K562 (cell line): ENCODE results near the gene MRPL28. TPM values are rescaled to one million over a fixed set of nuclear protein-coding genes. Genes with fewer than 3 reads are reported as not detected.

Experiments used
- ATAC-seq: fragments of 200-7000 bp; cut with Tn5 transposase; 3 replicates; pipeline ENCODE4 v1.9.1; 2020; ENCODE audit warnings: moderate library complexity
- BruUV-seq: library from RNA; stranded (reverse); fragments of 400-500 nt; replicated peaks from 2 replicates; lab custom pipeline; 2021; lab: Mats Ljungman, UMichigan
- CTCF ChIA-PET: fragments of 300-600 bp; formaldehyde crosslinking; extraction: SDS; loops from one replicate; lab custom pipeline; 2021; ENCODE audit warnings: low intra/inter-chr PET ratio; lab: Yijun Ruan, JAX
- POLR2A ChIA-PET: fragments of 300-600, 350-650 bp; sonication (Branson Sonifier 250); formaldehyde crosslinking; extraction: SDS; loops from one replicate; lab custom pipeline; 2021; ENCODE audit warnings: antibody characterized with exemption, inconsistent platforms; lab: Yijun Ruan, JAX
- DNase-seq, 4 experiments: peaks; one replicate each; pipeline versions ENCODE4 v3.0.0 to v3.0.0-alpha.2; 2011 to 2018; ENCODE audit warnings: low spot score in 3 of 4, mixed read lengths in 3 of 4; ENCODE audit errors: extremely low read depth in 1 of 4
- FAIRE-seq: peaks from 2 replicates; lab custom pipeline; 2011; peaks lifted over from hg19 to GRCh38; lab: Jason Lieb, UNC
- H2AFZ ChIP-seq: 2 replicates; pipeline ENCODE4 v1.6.0; 2011; ENCODE audit warnings: low read depth, low read length, control low read depth, inconsistent platforms
- H3K27ac ChIP-seq: fragments of 200-600 bp; 3 replicates; pipeline ENCODE4 v1.8.0; 2011; ENCODE audit warnings: low read depth, mild to moderate bottlenecking, control low read depth, inconsistent platforms, low read length, moderate library complexity, mixed read lengths; ENCODE audit errors: extremely low read depth
- H3K27me3 ChIP-seq, 2 experiments: fragments of 300-600 bp in 1 of 2; 2 replicates in 1 of 2; 3 replicates in 1 of 2; pipeline versions ENCODE4 v1.6.0 to v1.8.0; 2011; ENCODE audit warnings: inconsistent platforms in 2 of 2, low read length in 2 of 2, mild to moderate bottlenecking in 1 of 2, mixed read lengths in 1 of 2, moderate library complexity in 1 of 2; ENCODE audit not compliant: control insufficient read depth in 2 of 2, insufficient read depth in 2 of 2
- H3K36me3 ChIP-seq: fragments of 300-600 bp; 3 replicates; pipeline ENCODE4 v1.8.0; 2011; ENCODE audit warnings: mild to moderate bottlenecking, low read length, inconsistent platforms; ENCODE audit not compliant: control insufficient read depth, insufficient read depth
- H3K4me1 ChIP-seq, 2 experiments: fragments of 200-600 bp in 1 of 2; replicated peaks in 1 of 2; 2 replicates in 1 of 2; 3 replicates in 1 of 2; pipeline versions ENCODE4 v1.5.1 to v1.8.0; 2011; ENCODE audit warnings: inconsistent platforms in 2 of 2, low read length in 2 of 2, mild to moderate bottlenecking in 1 of 2, mixed read lengths in 1 of 2, moderate library complexity in 1 of 2; ENCODE audit not compliant: control insufficient read depth in 2 of 2, insufficient read depth in 2 of 2
- H3K4me2 ChIP-seq: 2 replicates; pipeline ENCODE4 v1.6.1; 2011; ENCODE audit warnings: low read length, control low read depth, inconsistent platforms, mixed read lengths; ENCODE audit not compliant: insufficient read depth
- H3K4me3 ChIP-seq: fragments of 200-600 bp; sonication (generic), shearing (Covaris generic); 2 replicates; pipeline ENCODE4 v1.5.1; 2016; ENCODE audit warnings: control low read depth, inconsistent platforms
- H3K79me2 ChIP-seq: fragments of 200-600 bp; 3 replicates; pipeline ENCODE4 v1.8.0; 2011; ENCODE audit warnings: low read length, inconsistent platforms; ENCODE audit not compliant: control insufficient read depth, insufficient read depth
- H3K9ac ChIP-seq, 2 experiments: 2 replicates each; pipeline versions ENCODE4 v1.6.0 to v1.6.1; 2011; ENCODE audit warnings: low read depth in 2 of 2, low read length in 2 of 2, control low read depth in 1 of 2, inconsistent platforms in 1 of 2, mild to moderate bottlenecking in 1 of 2, mixed read lengths in 1 of 2; ENCODE audit not compliant: insufficient read depth in 1 of 2
- H3K9me1 ChIP-seq: one replicate; pipeline ENCODE4 v1.6.0; 2011; ENCODE audit warnings: inconsistent platforms, mild to moderate bottlenecking, low read length, moderate library complexity; ENCODE audit not compliant: control insufficient read depth, insufficient read depth
- H3K9me3 ChIP-seq: replicated peaks from 2 replicates; pipeline ENCODE4 v1.5.1; 2011; ENCODE audit warnings: low read depth, low read length, inconsistent platforms; ENCODE audit not compliant: control insufficient read depth, insufficient read depth
- H4K20me1 ChIP-seq: replicated peaks from 2 replicates; pipeline ENCODE4 v1.6.1; 2011; ENCODE audit warnings: low read length, inconsistent platforms, mixed read lengths; ENCODE audit not compliant: control insufficient read depth, insufficient read depth
- CHD2 ChIP-seq: IDR thresholded peaks from 2 replicates; pipeline ENCODE4 v1.6.1; 2011; ENCODE audit warnings: low read depth, low read length
- MXI1 ChIP-seq: IDR thresholded peaks from 2 replicates; pipeline ENCODE4 v1.6.1; 2011; ENCODE audit warnings: low read depth, mild to moderate bottlenecking, improper control_type of control experiment, low read length
- RBM25 ChIP-seq: fragments of 200-400 bp; formaldehyde crosslinking; IDR thresholded peaks from 2 replicates; pipeline ENCODE4 v1.6.1; 2018; ENCODE audit warnings: low read length, low read depth, moderate library complexity; ENCODE audit not compliant: severe bottlenecking
- SAP30 ChIP-seq: fragments of 200-600 bp; sonication (generic); IDR thresholded peaks from 2 replicates; pipeline ENCODE4 v1.6.1; 2012; ENCODE audit warnings: borderline replicate concordance, low read depth, mild to moderate bottlenecking, moderate library complexity, low read length, control low read depth, inconsistent platforms; ENCODE audit not compliant: insufficient read depth, poor library complexity, severe bottlenecking
- SMAD3 ChIP-seq: fragments of 450-650 bp; formaldehyde crosslinking; conservative IDR thresholded peaks from 2 replicates; pipeline ENCODE4 v1.4.0; 2020; ENCODE audit warnings: mild to moderate bottlenecking
- STAT5A ChIP-seq: IDR thresholded peaks from 2 replicates; pipeline ENCODE4 v1.6.1; 2012; ENCODE audit warnings: low read length, inconsistent platforms, borderline replicate concordance
- ZFX ChIP-seq: sonication (generic); formaldehyde crosslinking; IDR thresholded peaks from 2 replicates; pipeline ENCODE4 v1.8.0; 2022; ENCODE audit warnings: mild to moderate bottlenecking, missing genetic modification reagents, moderate library complexity
- ZNF282 ChIP-seq: sonication (generic); formaldehyde crosslinking; IDR thresholded peaks from 2 replicates; pipeline ENCODE4 v1.8.1; 2023; ENCODE audit warnings: missing genetic modification reagents
- WGBS: fragments of 100-300 bp; shearing (Covaris generic); methylation state at CpG from one replicate; pipeline ENCODE4 v1.1.6; 2016; ENCODE audit warnings: low coverage, mixed read lengths; ENCODE audit not compliant: insufficient coverage; ENCODE audit errors: missing lambda C conversion rate; 5-methylcytosine and 5-hydroxymethylcytosine counted together
- in situ Hi-C: fragments of 300-500 bp; cut with MboI; formaldehyde crosslinking; loops from 4 replicates; pipeline ENCODE4 v1.15.0; 2018; ENCODE audit warnings: inconsistent platforms, mixed read lengths
- intact Hi-C: fragments of 100-400 bp; cut with micrococcal nuclease; formaldehyde crosslinking; loops from 2 replicates; pipeline ENCODE4 v1.14.2; 2022
- polyA plus RNA-seq, 8 experiments: library from polyadenylated mRNA; depleted of rRNA in 4 of 8; stranded (reverse) in 5 of 8; unstranded in 3 of 8; fragments of >200 nt; fragmentation: Nextera tagmentation in 2 of 8; fragmentation: Illumina TruSeq in 1 of 8; extraction: Ambion mirVana in 2 of 8; extraction: Trizol in 1 of 8; gene quantifications; 2 replicates each; pipeline versions ENCODE4 v1.2.1 to v1.2.3, GENCODE V29; 2011 to 2014; ENCODE audit warnings: inconsistent platforms in 1 of 8, missing spikeins in 1 of 8
- total RNA-seq, 7 experiments: library from RNA; depleted of rRNA in 6 of 7; stranded (reverse); fragments of >200 nt in 6 of 7; fragmentation: Illumina TruSeq in 2 of 7; extraction: Trizol in 2 of 7; gene quantifications; 2 replicates each; pipeline versions ENCODE4 v1.2.1 to v1.2.3, GENCODE V29; 2011 to 2021; ENCODE audit warnings: low replicate concordance in 1 of 7
- TF ChIP-seq, protein P1 (sequence below): sonication (generic); formaldehyde crosslinking; IDR thresholded peaks from 2 replicates; pipeline ENCODE4 v1.8.1; 2022; ENCODE audit warnings: missing genetic modification reagents
- TF ChIP-seq, protein P2 (sequence below), 2 experiments: fragments of 450-650 bp; formaldehyde crosslinking in 1 of 2; IDR thresholded peaks; 2 replicates each; pipeline versions ENCODE4 v1.4.0 to v1.6.1; 2014 to 2020; ENCODE audit warnings: mild to moderate bottlenecking in 2 of 2, borderline replicate concordance in 1 of 2, low read depth in 1 of 2
- TF ChIP-seq, protein P3 (sequence below): fragments of 450-650 bp; formaldehyde crosslinking; IDR thresholded peaks from 2 replicates; pipeline ENCODE4 v1.4.0; 2022; ENCODE audit warnings: mild to moderate bottlenecking, moderate library complexity

The MRPL28 gene
- total and polyA plus RNA-seq, 9 of the 15 experiments (the other 6 are each of a cell fraction or from before 2014, with no cell fraction given), result 2.5 to 323 (median 175) TPM

DNA sequence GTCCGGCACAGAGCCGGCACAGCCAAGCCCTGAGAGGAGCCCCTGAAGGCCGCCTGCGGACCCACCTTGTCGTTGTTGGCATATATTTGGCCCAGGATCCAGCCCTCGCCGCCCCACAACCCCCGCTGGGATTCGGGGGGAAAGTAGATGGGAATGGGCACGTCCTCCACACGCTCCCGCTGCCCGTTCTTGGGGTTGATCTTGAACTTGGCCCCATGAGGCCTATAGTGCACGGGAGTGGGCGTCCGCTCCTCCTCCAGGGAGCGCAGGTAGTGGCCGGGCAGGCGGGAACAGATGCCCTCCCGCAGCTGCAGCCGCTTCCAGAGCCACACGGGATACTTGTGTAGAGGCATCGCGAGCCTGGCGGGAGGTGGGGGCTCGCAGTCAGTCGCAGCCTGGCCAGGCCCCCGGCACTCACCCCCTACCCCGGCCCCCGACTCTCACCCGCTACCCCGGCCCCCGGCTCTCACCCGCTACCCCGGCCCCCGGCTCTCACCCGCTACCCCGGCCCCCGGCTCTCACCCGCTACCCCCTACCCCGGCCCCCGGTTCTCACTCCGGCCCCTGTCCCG is 387 bp downstream of the MRPL28 start:
- 3% methylated on average over 22 of the region's 44 CpGs for WGBS
- Histone ChIP-seq H3K27ac (peak overlapping the region; percentile 70), H3K79me2 (peaks cover 13% of the 10 kb centered on the region), H2AFZ (no peak overlapping the region), H3K9me3 (no peaks in the 10 kb centered on the region), H3K4me1 (peaks cover 9 to 70% of the 10 kb centered on the region in 2 experiments), H3K4me3 (peak overlapping the region; percentile 61), H3K27me3 (no peaks in the 10 kb centered on the region), H4K20me1 (no peaks in the 10 kb centered on the region), H3K4me2 (peak overlapping the region; percentile 91), H3K9me1 (peaks cover 5% of the 10 kb centered on the region), H3K9ac (peak overlapping the region; percentile 70 to 98), H3K36me3 (peaks cover 77% of the 10 kb centered on the region; the same call in 2 of the 3 replicates)
- in situ Hi-C loops, result no loop called here
- POLR2A ChIA-PET, result interaction anchor here (0.6 to 2.5 kb wide), 6 partner anchors 8 to 345 kb away, joined by 3 to 8 read pairs (median 4); partner anchors contain the start of genes DECR2, METRN and PGAP6
- ATAC-seq (peak; percentile 68), FAIRE-seq (no peak), DNase-seq (peak in 2 of 4 experiments; percentile 52 to 55)
- intact Hi-C loops, result no loop called here
- no TSS peak for BruUV-seq
- CTCF ChIA-PET, result interaction anchor here (0.7 to 0.8 kb wide), 2 partner anchors 11 to 1463 kb away, joined by 3 read pairs; no protein-coding TSS in a partner anchor
- TF ChIP-seq SAP30 (peak; percentile 19), SMAD3 (no peak), STAT5A (no peak), RBM25 (no peak), ZNF282 (CRISPR knock-in tag) (no peak), ZFX (CRISPR knock-in tag) (peak; percentile 30; the same call in 1 of the 2 replicates), CHD2 (no peak), MXI1 (no peak)
- TF ChIP-seq, protein P1, sequence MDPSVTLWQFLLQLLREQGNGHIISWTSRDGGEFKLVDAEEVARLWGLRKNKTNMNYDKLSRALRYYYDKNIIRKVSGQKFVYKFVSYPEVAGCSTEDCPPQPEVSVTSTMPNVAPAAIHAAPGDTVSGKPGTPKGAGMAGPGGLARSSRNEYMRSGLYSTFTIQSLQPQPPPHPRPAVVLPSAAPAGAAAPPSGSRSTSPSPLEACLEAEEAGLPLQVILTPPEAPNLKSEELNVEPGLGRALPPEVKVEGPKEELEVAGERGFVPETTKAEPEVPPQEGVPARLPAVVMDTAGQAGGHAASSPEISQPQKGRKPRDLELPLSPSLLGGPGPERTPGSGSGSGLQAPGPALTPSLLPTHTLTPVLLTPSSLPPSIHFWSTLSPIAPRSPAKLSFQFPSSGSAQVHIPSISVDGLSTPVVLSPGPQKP (CRISPR knock-in tag), result no peak
- TF ChIP-seq, protein P2, sequence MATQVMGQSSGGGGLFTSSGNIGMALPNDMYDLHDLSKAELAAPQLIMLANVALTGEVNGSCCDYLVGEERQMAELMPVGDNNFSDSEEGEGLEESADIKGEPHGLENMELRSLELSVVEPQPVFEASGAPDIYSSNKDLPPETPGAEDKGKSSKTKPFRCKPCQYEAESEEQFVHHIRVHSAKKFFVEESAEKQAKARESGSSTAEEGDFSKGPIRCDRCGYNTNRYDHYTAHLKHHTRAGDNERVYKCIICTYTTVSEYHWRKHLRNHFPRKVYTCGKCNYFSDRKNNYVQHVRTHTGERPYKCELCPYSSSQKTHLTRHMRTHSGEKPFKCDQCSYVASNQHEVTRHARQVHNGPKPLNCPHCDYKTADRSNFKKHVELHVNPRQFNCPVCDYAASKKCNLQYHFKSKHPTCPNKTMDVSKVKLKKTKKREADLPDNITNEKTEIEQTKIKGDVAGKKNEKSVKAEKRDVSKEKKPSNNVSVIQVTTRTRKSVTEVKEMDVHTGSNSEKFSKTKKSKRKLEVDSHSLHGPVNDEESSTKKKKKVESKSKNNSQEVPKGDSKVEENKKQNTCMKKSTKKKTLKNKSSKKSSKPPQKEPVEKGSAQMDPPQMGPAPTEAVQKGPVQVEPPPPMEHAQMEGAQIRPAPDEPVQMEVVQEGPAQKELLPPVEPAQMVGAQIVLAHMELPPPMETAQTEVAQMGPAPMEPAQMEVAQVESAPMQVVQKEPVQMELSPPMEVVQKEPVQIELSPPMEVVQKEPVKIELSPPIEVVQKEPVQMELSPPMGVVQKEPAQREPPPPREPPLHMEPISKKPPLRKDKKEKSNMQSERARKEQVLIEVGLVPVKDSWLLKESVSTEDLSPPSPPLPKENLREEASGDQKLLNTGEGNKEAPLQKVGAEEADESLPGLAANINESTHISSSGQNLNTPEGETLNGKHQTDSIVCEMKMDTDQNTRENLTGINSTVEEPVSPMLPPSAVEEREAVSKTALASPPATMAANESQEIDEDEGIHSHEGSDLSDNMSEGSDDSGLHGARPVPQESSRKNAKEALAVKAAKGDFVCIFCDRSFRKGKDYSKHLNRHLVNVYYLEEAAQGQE (IDR thresholded peaks at IDR 0.05; ENCODE audit: borderline replicate concordance), result no peak
- TF ChIP-seq, protein P2 (CRISPR knock-in tag; IDR thresholded peaks at IDR 0.05; ENCODE audit: low read depth), result no peak
- TF ChIP-seq, protein P3, sequence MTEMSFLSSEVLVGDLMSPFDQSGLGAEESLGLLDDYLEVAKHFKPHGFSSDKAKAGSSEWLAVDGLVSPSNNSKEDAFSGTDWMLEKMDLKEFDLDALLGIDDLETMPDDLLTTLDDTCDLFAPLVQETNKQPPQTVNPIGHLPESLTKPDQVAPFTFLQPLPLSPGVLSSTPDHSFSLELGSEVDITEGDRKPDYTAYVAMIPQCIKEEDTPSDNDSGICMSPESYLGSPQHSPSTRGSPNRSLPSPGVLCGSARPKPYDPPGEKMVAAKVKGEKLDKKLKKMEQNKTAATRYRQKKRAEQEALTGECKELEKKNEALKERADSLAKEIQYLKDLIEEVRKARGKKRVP (CRISPR knock-in tag), result no peak
